ENCODE results near the gene ERBB4.
"Not testable (repeated sequence)": the region's sequence is repeated elsewhere in the genome, so short reads cannot be mapped to it uniquely, and the experiment has no call there.

ERBB4 gene

DNA sequence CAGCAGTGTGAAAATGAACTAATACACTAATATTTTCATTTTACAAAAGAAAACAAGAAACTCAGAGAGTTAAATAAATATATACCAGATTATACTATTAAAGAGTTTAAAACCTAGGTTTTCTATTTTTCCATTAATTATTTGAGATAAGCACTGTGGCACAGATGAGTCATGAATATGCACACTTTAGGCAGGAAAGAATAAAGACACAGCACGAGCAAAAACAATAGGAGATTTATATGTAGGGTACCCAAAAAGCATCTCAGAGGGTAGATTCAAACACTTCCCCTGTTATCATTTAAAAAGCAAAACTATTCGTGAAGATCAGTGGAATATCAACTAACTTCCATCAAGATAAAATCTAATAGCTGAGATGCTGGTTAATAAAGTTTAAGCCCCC, 430.6 kb downstream of the ERBB4 start:
- Histone ChIP-seq H3K36me3 (ENCODE audit: insufficient read depth, low read length) (no peaks in the 10 kb centered on the region), H3K9me2 (replicated peaks; ENCODE audit: low read depth, low read length) (no peaks in the 10 kb centered on the region), H3K27me3 (ENCODE audit: insufficient read depth, low read length, poor library complexity, severe bottlenecking) (no peaks in the 10 kb centered on the region), H4K20me1 (ENCODE audit: insufficient read depth, low read length, poor library complexity, severe bottlenecking) (no peaks in the 10 kb centered on the region), H3K4me3 (ENCODE audit: low read length, poor library complexity, severe bottlenecking) (no peak overlapping the region), H3K4me2 (ENCODE audit: low read depth, low read length, poor library complexity, severe bottlenecking) (no peak overlapping the region), H3K79me2 (ENCODE audit: insufficient read depth, low read length) (no peaks in the 10 kb centered on the region), H3F3A (ENCODE audit: low read depth) (no peaks in the 10 kb centered on the region), H3K9me3 (ENCODE audit: insufficient read depth, low read depth, low read length) (no peaks in the 10 kb centered on the region), H2AFZ (ENCODE audit: low read length) (no peak overlapping the region), H3K9ac (ENCODE audit: low read depth, low read length, poor library complexity, severe bottlenecking) (no peak overlapping the region), H3K4me1 (ENCODE audit: insufficient read depth, low read length, poor library complexity, severe bottlenecking) (no peaks in the 10 kb centered on the region)
- TF ChIP-seq, protein P1, sequence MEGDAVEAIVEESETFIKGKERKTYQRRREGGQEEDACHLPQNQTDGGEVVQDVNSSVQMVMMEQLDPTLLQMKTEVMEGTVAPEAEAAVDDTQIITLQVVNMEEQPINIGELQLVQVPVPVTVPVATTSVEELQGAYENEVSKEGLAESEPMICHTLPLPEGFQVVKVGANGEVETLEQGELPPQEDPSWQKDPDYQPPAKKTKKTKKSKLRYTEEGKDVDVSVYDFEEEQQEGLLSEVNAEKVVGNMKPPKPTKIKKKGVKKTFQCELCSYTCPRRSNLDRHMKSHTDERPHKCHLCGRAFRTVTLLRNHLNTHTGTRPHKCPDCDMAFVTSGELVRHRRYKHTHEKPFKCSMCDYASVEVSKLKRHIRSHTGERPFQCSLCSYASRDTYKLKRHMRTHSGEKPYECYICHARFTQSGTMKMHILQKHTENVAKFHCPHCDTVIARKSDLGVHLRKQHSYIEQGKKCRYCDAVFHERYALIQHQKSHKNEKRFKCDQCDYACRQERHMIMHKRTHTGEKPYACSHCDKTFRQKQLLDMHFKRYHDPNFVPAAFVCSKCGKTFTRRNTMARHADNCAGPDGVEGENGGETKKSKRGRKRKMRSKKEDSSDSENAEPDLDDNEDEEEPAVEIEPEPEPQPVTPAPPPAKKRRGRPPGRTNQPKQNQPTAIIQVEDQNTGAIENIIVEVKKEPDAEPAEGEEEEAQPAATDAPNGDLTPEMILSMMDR (conservative IDR thresholded peaks at IDR 0.05; ENCODE audit: low read length): no peak
- TF ChIP-seq EZH2phosphoT487 (IDR thresholded peaks at IDR 0.05; ENCODE audit: borderline replicate concordance): no peak

- H3K27me3 ChIP-seq (ENCODE audit: insufficient read depth, low read length, poor library complexity, severe bottlenecking): no peaks in the 10 kb centered on the region
- no peaks in the 10 kb centered on the region for H3K9me2 ChIP-seq (replicated peaks; ENCODE audit: low read depth, low read length)
- H3K36me3 ChIP-seq (ENCODE audit: insufficient read depth, low read length): no peaks in the 10 kb centered on the region
- H3K9ac ChIP-seq (ENCODE audit: low read depth, low read length, poor library complexity, severe bottlenecking): no peak overlapping the region
- H3K9me3 ChIP-seq (ENCODE audit: insufficient read depth, low read depth, low read length): no peaks in the 10 kb centered on the region
- TF ChIP-seq EZH2phosphoT487 (IDR thresholded peaks at IDR 0.05; ENCODE audit: borderline replicate concordance): no peak
- TF ChIP-seq, protein P1 (conservative IDR thresholded peaks at IDR 0.05; ENCODE audit: low read length): no peak
- H3K4me1 ChIP-seq (ENCODE audit: insufficient read depth, low read length, poor library complexity, severe bottlenecking): no peaks in the 10 kb centered on the region
- H3K4me2 ChIP-seq (ENCODE audit: low read depth, low read length, poor library complexity, severe bottlenecking): no peak overlapping the region
- H3F3A ChIP-seq (ENCODE audit: low read depth): no peaks in the 10 kb centered on the region
- no peak overlapping the region for H3K4me3 ChIP-seq (ENCODE audit: low read length, poor library complexity, severe bottlenecking)
- no peaks in the 10 kb centered on the region for H4K20me1 ChIP-seq (ENCODE audit: insufficient read depth, low read length, poor library complexity, severe bottlenecking)
- H2AFZ ChIP-seq (ENCODE audit: low read length): no peak overlapping the region
- no peaks in the 10 kb centered on the region for H3K79me2 ChIP-seq (ENCODE audit: insufficient read depth, low read length)
These were observed 431.6 kb downstream of the ERBB4 start for GRCh38 chr2:212107014-212107413.

GRCh38 chr2:212106536-212106935, 432.1 kb downstream of the ERBB4 start:
- H3K9ac ChIP-seq (ENCODE audit: low read depth, low read length, poor library complexity, severe bottlenecking); H3K4me1 ChIP-seq (ENCODE audit: insufficient read depth, low read length, poor library complexity, severe bottlenecking); H3K27me3 ChIP-seq (ENCODE audit: insufficient read depth, low read length, poor library complexity, severe bottlenecking); H3K79me2 ChIP-seq (ENCODE audit: insufficient read depth, low read length); H4K20me1 ChIP-seq (ENCODE audit: insufficient read depth, low read length, poor library complexity, severe bottlenecking); H3K9me2 ChIP-seq (replicated peaks; ENCODE audit: low read depth, low read length); H3K9me3 ChIP-seq (ENCODE audit: insufficient read depth, low read depth, low read length); H3K4me3 ChIP-seq (ENCODE audit: low read length, poor library complexity, severe bottlenecking); H3F3A ChIP-seq (ENCODE audit: low read depth); H3K4me2 ChIP-seq (ENCODE audit: low read depth, low read length, poor library complexity, severe bottlenecking); H2AFZ ChIP-seq (ENCODE audit: low read length); H3K36me3 ChIP-seq (ENCODE audit: insufficient read depth, low read length): not testable (repeated sequence)

DNA sequence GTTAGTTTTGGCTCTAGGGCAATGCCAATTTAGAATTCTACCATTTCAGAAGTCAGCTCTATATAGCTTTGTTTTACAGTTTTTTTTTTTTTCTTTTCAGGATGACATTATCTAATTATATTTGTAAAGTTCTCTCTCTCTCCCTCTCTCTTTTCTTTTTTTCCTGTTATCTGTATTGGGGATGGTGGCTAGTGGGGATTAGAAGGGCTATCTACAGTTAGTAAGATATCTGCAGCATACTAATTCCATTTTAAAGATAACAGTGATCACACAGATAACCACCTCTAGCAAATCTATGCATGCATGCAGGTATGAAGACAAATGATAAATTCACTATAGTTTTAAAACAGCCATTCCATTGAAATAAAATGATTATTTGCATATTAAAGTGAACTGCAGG, 438.9 kb downstream of the ERBB4 start:
- Histone ChIP-seq H2AFZ (ENCODE audit: low read length) (no peak overlapping the region), H3K9me3 (ENCODE audit: insufficient read depth, low read depth, low read length) (no peaks in the 10 kb centered on the region), H3K79me2 (ENCODE audit: insufficient read depth, low read length) (no peaks in the 10 kb centered on the region), H3K36me3 (ENCODE audit: insufficient read depth, low read length) (no peaks in the 10 kb centered on the region), H4K20me1 (ENCODE audit: insufficient read depth, low read length, poor library complexity, severe bottlenecking) (no peaks in the 10 kb centered on the region), H3K4me1 (ENCODE audit: insufficient read depth, low read length, poor library complexity, severe bottlenecking) (no peaks in the 10 kb centered on the region), H3K9me2 (replicated peaks; ENCODE audit: low read depth, low read length) (no peaks in the 10 kb centered on the region), H3F3A (ENCODE audit: low read depth) (no peaks in the 10 kb centered on the region), H3K4me3 (ENCODE audit: low read length, poor library complexity, severe bottlenecking) (no peak overlapping the region), H3K9ac (ENCODE audit: low read depth, low read length, poor library complexity, severe bottlenecking) (no peak overlapping the region), H3K4me2 (ENCODE audit: low read depth, low read length, poor library complexity, severe bottlenecking) (no peak overlapping the region), H3K27me3 (ENCODE audit: insufficient read depth, low read length, poor library complexity, severe bottlenecking) (no peaks in the 10 kb centered on the region)
- TF ChIP-seq, protein P1 (conservative IDR thresholded peaks at IDR 0.05; ENCODE audit: low read length): no peak
